Measurements from ENCODE around the gene RELN. TPM values are rescaled to one million over a fixed set of nuclear protein-coding genes. Genes with fewer than 3 reads are reported as not detected.

Gene RELN
- total RNA-seq, 1 experiment from 2014 or later, result 0.20 TPM

GRCh38 chr7:103541947-103542346 is 447.5 kb downstream of the RELN start:
- intact Hi-C loops (cut with micrococcal nuclease), result no loop called here
- Histone ChIP-seq H3K4me1 (ENCODE audit: control insufficient read depth in 1 of 2, insufficient read depth in 2 of 2, low read length in 2 of 2) (no peaks in the 10 kb centered on the region), H3K79me2 (ENCODE audit: insufficient read depth, low read length) (no peaks in the 10 kb centered on the region), H3K9me2 (ENCODE audit: insufficient read depth) (no peaks in the 10 kb centered on the region), H3K4me3 (replicated peaks in 1 of 2; ENCODE audit: low read depth in 1 of 2, low read length in 2 of 2) (no peak overlapping the region), H2AFZ (ENCODE audit: low read depth, low read length, poor library complexity, severe bottlenecking) (no peak overlapping the region), H3K9ac (ENCODE audit: low read length) (no peak overlapping the region), H3K36me3 (ENCODE audit: control insufficient read depth in 1 of 2, insufficient read depth in 2 of 2, low read length in 2 of 2) (no peaks in the 10 kb centered on the region), H3K9me3 (ENCODE audit: control insufficient read depth in 1 of 2, insufficient read depth in 1 of 2, low read depth in 1 of 2, low read length in 2 of 2) (no peaks in the 10 kb centered on the region), H3K4me2 (ENCODE audit: low read length) (no peak overlapping the region), H4K20me1 (ENCODE audit: insufficient read depth) (no peaks in the 10 kb centered on the region), H3K27me3 (ENCODE audit: insufficient read depth, low read length) (peaks cover 36% of the 10 kb centered on the region), H3K27ac (ENCODE audit: low read depth, low read length) (no peak overlapping the region)
- ChIA-PET RAD21 (ENCODE audit: low non-redundant PET in 1 of 2, low total read pairs in 2 of 2, uncharacterized antibody in 2 of 2, unreplicated experiment in 2 of 2) (no interaction called here), CTCF (no interaction called here), POLR2A (no interaction called here)
- ATAC-seq, result no peak
- no peak for TF ChIP-seq ATF3 (IDR thresholded peaks at IDR 0.05)
- no peak for TF ChIP-seq EZH2 (IDR thresholded peaks at IDR 0.05)
- no peak for TF ChIP-seq TCF7L2 (IDR thresholded peaks at IDR 0.05; ENCODE audit: borderline replicate concordance, extremely low read depth, insufficient read depth, insufficient read length)
- no peak for DNase-seq (ENCODE audit: low read depth, low spot score)
- BruUV-seq (replicated peaks), result no TSS peak

- Histone ChIP-seq H3K36me3 (ENCODE audit: control insufficient read depth in 1 of 2, insufficient read depth in 2 of 2, low read length in 2 of 2) (no peaks in the 10 kb centered on the region), H3K27ac (ENCODE audit: low read depth, low read length) (no peak overlapping the region), H3K9me3 (ENCODE audit: control insufficient read depth in 1 of 2, insufficient read depth in 1 of 2, low read depth in 1 of 2, low read length in 2 of 2) (no peaks in the 10 kb centered on the region), H3K9me2 (ENCODE audit: insufficient read depth) (no peaks in the 10 kb centered on the region), H3K4me1 (ENCODE audit: control insufficient read depth in 1 of 2, insufficient read depth in 2 of 2, low read length in 2 of 2) (no peaks in the 10 kb centered on the region), H2AFZ (ENCODE audit: low read depth, low read length, poor library complexity, severe bottlenecking) (no peak overlapping the region), H3K4me3 (replicated peaks in 1 of 2; ENCODE audit: low read depth in 1 of 2, low read length in 2 of 2) (no peak overlapping the region), H3K27me3 (ENCODE audit: insufficient read depth, low read length) (peaks cover 36% of the 10 kb centered on the region), H3K4me2 (ENCODE audit: low read length) (no peak overlapping the region), H3K9ac (ENCODE audit: low read length) (no peak overlapping the region), H3K79me2 (ENCODE audit: insufficient read depth, low read length) (no peaks in the 10 kb centered on the region), H4K20me1 (ENCODE audit: insufficient read depth) (no peaks in the 10 kb centered on the region)
- ChIA-PET POLR2A (no interaction called here), RAD21 (ENCODE audit: low non-redundant PET in 1 of 2, low total read pairs in 2 of 2, uncharacterized antibody in 2 of 2, unreplicated experiment in 2 of 2) (no interaction called here), CTCF (no interaction called here)
- no peak for DNase-seq (ENCODE audit: low read depth, low spot score)
- no peak for ATAC-seq
- no TSS peak for BruUV-seq (replicated peaks)
- intact Hi-C loops (cut with micrococcal nuclease), result no loop called here
- TF ChIP-seq SP1 (IDR thresholded peaks at IDR 0.05; ENCODE audit: low read depth), result no peak
- no peak for TF ChIP-seq FOSL1 (IDR thresholded peaks at IDR 0.05; ENCODE audit: low read depth)
- TF ChIP-seq ZBTB33 (IDR thresholded peaks at IDR 0.05; ENCODE audit: extremely low read depth, insufficient replicate concordance, low read length), result no peak
- no peak for TF ChIP-seq CEBPB (IDR thresholded peaks at IDR 0.05; ENCODE audit: low read depth)
- no peak for TF ChIP-seq EGR1 (IDR thresholded peaks at IDR 0.05; ENCODE audit: low read depth)
- no peak for TF ChIP-seq EZH2phosphoT487 (IDR thresholded peaks at IDR 0.05; ENCODE audit: borderline replicate concordance)
- no peak for TF ChIP-seq POLR2AphosphoS5 (IDR thresholded peaks at IDR 0.05; ENCODE audit: low read depth, low read length)
- TF ChIP-seq ELF1 (IDR thresholded peaks at IDR 0.05; ENCODE audit: borderline replicate concordance, low read depth), result no peak
These were observed 448.4 kb downstream of the RELN start for GRCh38 chr7:103541026-103541425.

Data from HCT116 (cell line).